Measurements from ENCODE around the gene SLC9A4. TPM values are rescaled to one million over a fixed set of nuclear protein-coding genes. Genes with fewer than 3 reads are reported as not detected.

Gene SLC9A4
- total RNA-seq, 1 experiment from 2014 or later, result 0.07 TPM

DNA sequence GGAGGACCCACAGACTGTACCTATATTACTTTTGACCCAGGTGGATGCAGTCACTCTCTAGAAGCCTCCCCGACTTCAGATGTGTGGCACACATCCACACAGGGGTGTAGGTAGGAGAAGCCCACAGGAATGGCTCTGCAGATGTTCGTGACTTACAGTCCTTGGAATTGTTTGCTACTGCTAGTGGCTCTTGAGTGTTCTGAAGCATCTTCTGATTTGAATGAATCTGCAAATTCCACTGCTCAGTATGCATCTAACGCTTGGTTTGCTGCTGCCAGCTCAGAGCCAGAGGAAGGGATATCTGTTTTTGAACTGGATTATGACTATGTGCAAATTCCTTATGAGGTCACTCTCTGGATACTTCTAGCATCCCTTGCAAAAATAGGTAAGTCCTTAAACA, 605 bp downstream of the SLC9A4 start:
- DNase-seq (ENCODE audit: low read depth, low spot score) (no peak), ATAC-seq (no peak)
- Histone ChIP-seq H3K79me2 (ENCODE audit: insufficient read depth, low read length) (no peaks in the 10 kb centered on the region), H3K4me2 (ENCODE audit: low read length) (no peak overlapping the region), H3K9me2 (ENCODE audit: insufficient read depth) (no peaks in the 10 kb centered on the region), H3K27ac (ENCODE audit: low read depth, low read length) (no peak overlapping the region), H3K4me1 (ENCODE audit: control insufficient read depth in 1 of 2, insufficient read depth in 2 of 2, low read length in 2 of 2) (peaks cover 0 to 2% of the 10 kb centered on the region in 2 experiments; a peak in 1 of 4 replicates), H3K36me3 (ENCODE audit: control insufficient read depth in 1 of 2, insufficient read depth in 2 of 2, low read length in 2 of 2) (no peaks in the 10 kb centered on the region), H2AFZ (ENCODE audit: low read depth, low read length, poor library complexity, severe bottlenecking) (no peak overlapping the region), H3K4me3 (replicated peaks in 1 of 2; ENCODE audit: low read depth in 1 of 2, low read length in 2 of 2) (no peak overlapping the region), H3K27me3 (ENCODE audit: insufficient read depth, low read length) (no peaks in the 10 kb centered on the region), H3K9ac (ENCODE audit: low read length) (no peak overlapping the region), H4K20me1 (ENCODE audit: insufficient read depth) (no peaks in the 10 kb centered on the region), H3K9me3 (ENCODE audit: control insufficient read depth in 1 of 2, insufficient read depth in 1 of 2, low read depth in 1 of 2, low read length in 2 of 2) (no peaks in the 10 kb centered on the region)
- ChIA-PET POLR2A (no interaction called here), CTCF (interaction anchor here (1.0 to 4.7 kb wide), 11 partner anchors 10 to 333 kb away, joined by 3 to 36 read pairs (median 9); no protein-coding TSS in a partner anchor), RAD21 (ENCODE audit: low non-redundant PET in 1 of 2, low total read pairs in 2 of 2, uncharacterized antibody in 2 of 2, unreplicated experiment in 2 of 2) (interaction anchor here in 1 of 2 experiments (1.3 kb wide), 1 partner anchor 142 kb away, joined by 6 read pairs; no protein-coding TSS in a partner anchor)
- intact Hi-C loops (cut with micrococcal nuclease), result loop anchor here (1.0 to 5.0 kb wide), 4 partner anchors 119 to 334 kb away; no protein-coding TSS in a partner anchor
- BruUV-seq (replicated peaks), result no TSS peak
- TF ChIP-seq YY1 (IDR thresholded peaks at IDR 0.05; ENCODE audit: extremely low read depth, insufficient replicate concordance, low read depth, low read length), result no peak
- no peak for TF ChIP-seq JUND (IDR thresholded peaks at IDR 0.05)
- TF ChIP-seq EZH2phosphoT487 (IDR thresholded peaks at IDR 0.05; ENCODE audit: borderline replicate concordance), result no peak
- TF ChIP-seq SRF (IDR thresholded peaks at IDR 0.05; ENCODE audit: low read depth), result no peak
- TF ChIP-seq TCF7L2 (IDR thresholded peaks at IDR 0.05; ENCODE audit: borderline replicate concordance, extremely low read depth, insufficient read depth, insufficient read length), result no peak

- Histone ChIP-seq H4K20me1 (ENCODE audit: insufficient read depth) (no peaks in the 10 kb centered on the region), H3K9ac (ENCODE audit: low read length) (no peak overlapping the region), H3K9me2 (ENCODE audit: insufficient read depth) (no peaks in the 10 kb centered on the region), H3K27ac (ENCODE audit: low read depth, low read length) (no peak overlapping the region), H3K4me3 (replicated peaks in 1 of 2; ENCODE audit: low read depth in 1 of 2, low read length in 2 of 2) (no peak overlapping the region), H3K9me3 (ENCODE audit: control insufficient read depth in 1 of 2, insufficient read depth in 1 of 2, low read depth in 1 of 2, low read length in 2 of 2) (no peaks in the 10 kb centered on the region), H2AFZ (ENCODE audit: low read depth, low read length, poor library complexity, severe bottlenecking) (no peak overlapping the region), H3K4me1 (ENCODE audit: control insufficient read depth in 1 of 2, insufficient read depth in 2 of 2, low read length in 2 of 2) (peaks cover 0 to 2% of the 10 kb centered on the region in 2 experiments; a peak in 1 of 4 replicates), H3K27me3 (ENCODE audit: insufficient read depth, low read length) (no peaks in the 10 kb centered on the region), H3K79me2 (ENCODE audit: insufficient read depth, low read length) (no peaks in the 10 kb centered on the region), H3K4me2 (ENCODE audit: low read length) (no peak overlapping the region), H3K36me3 (ENCODE audit: control insufficient read depth in 1 of 2, insufficient read depth in 2 of 2, low read length in 2 of 2) (no peaks in the 10 kb centered on the region)
- BruUV-seq (replicated peaks), result no TSS peak
- POLR2A ChIA-PET, result no interaction called here
- RAD21 ChIA-PET (ENCODE audit: low non-redundant PET in 1 of 2, low total read pairs in 2 of 2, uncharacterized antibody in 2 of 2, unreplicated experiment in 2 of 2), result no interaction called here
- DNase-seq (ENCODE audit: low read depth, low spot score), result no peak
- CTCF ChIA-PET, result interaction anchor here (4.7 kb wide), 1 partner anchor 142 kb away, joined by 36 read pairs; no protein-coding TSS in a partner anchor
- no peak for ATAC-seq
- intact Hi-C loops (cut with micrococcal nuclease), result loop anchor here (5.0 kb wide), 1 partner anchor 333 kb away; no protein-coding TSS in a partner anchor
- no peak for TF ChIP-seq SRF (IDR thresholded peaks at IDR 0.05; ENCODE audit: low read depth)
- TF ChIP-seq EGR1 (IDR thresholded peaks at IDR 0.05; ENCODE audit: low read depth), result no peak
- TF ChIP-seq SP1 (IDR thresholded peaks at IDR 0.05; ENCODE audit: low read depth), result no peak
- TF ChIP-seq JUND (IDR thresholded peaks at IDR 0.05), result no peak
- no peak for TF ChIP-seq FOSL1 (IDR thresholded peaks at IDR 0.05; ENCODE audit: low read depth)
- TF ChIP-seq POLR2AphosphoS5 (IDR thresholded peaks at IDR 0.05; ENCODE audit: low read depth, low read length), result no peak
- TF ChIP-seq, protein P1, sequence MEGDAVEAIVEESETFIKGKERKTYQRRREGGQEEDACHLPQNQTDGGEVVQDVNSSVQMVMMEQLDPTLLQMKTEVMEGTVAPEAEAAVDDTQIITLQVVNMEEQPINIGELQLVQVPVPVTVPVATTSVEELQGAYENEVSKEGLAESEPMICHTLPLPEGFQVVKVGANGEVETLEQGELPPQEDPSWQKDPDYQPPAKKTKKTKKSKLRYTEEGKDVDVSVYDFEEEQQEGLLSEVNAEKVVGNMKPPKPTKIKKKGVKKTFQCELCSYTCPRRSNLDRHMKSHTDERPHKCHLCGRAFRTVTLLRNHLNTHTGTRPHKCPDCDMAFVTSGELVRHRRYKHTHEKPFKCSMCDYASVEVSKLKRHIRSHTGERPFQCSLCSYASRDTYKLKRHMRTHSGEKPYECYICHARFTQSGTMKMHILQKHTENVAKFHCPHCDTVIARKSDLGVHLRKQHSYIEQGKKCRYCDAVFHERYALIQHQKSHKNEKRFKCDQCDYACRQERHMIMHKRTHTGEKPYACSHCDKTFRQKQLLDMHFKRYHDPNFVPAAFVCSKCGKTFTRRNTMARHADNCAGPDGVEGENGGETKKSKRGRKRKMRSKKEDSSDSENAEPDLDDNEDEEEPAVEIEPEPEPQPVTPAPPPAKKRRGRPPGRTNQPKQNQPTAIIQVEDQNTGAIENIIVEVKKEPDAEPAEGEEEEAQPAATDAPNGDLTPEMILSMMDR (IDR thresholded peaks at IDR 0.05 in 2 of 3, conservative IDR thresholded peaks at IDR 0.05 in 1 of 3; ENCODE audit: borderline replicate concordance in 1 of 3, insufficient read depth in 1 of 3, low read depth in 2 of 3, low read length in 2 of 3), result no peak
- no peak for TF ChIP-seq YY1 (IDR thresholded peaks at IDR 0.05; ENCODE audit: extremely low read depth, insufficient replicate concordance, low read depth, low read length)
- no peak for TF ChIP-seq ATF3 (IDR thresholded peaks at IDR 0.05)
- no peak for TF ChIP-seq ZNF274 (IDR thresholded peaks at IDR 0.05; ENCODE audit: low read depth, low read length)
- no peak for TF ChIP-seq REST (IDR thresholded peaks at IDR 0.05; ENCODE audit: low read depth)
- no peak for TF ChIP-seq ELF1 (IDR thresholded peaks at IDR 0.05; ENCODE audit: borderline replicate concordance, low read depth)
Observed at GRCh38 chr2:102474785-102475184, 1.8 kb downstream of the SLC9A4 start.
